GM18526 (cell line): ENCODE measurements around the gene KRT84.

Experiments
- POLR2A ChIP-seq: IDR thresholded peaks from 3 replicates; pipeline ENCODE4 v1.6.1; 2011; ENCODE audit not compliant: insufficient read length; ENCODE audit errors: extremely low read depth

The KRT84 gene

DNA sequence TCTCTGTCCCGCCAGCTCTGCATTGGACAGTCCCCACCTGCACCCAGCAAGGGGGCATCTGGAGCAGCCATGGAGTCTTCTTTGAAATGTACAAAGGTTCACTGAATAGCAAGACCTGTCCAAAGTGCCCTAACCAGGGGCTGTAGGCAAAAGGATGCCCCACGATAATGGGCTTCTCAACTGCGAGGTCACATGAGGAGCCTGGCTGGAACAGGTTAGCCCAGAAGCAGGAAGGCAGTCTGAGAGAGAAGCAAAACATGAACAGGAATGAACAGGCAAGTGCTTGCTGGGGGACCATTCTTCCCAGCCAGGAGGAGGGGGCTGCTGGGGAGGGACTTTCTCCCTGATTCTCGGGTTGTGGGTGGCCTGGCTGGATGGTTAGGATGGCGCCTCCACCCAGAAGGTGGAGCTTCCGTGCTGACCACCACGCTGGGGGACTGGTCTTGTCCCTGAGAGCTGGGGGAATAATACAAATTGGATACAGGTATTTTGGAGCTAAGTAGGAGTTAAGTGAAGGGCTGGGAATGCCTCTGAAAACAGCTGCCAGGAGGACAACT lies 25.3 kb downstream of the KRT84 start:
- TF ChIP-seq POLR2A: no peak

DNA sequence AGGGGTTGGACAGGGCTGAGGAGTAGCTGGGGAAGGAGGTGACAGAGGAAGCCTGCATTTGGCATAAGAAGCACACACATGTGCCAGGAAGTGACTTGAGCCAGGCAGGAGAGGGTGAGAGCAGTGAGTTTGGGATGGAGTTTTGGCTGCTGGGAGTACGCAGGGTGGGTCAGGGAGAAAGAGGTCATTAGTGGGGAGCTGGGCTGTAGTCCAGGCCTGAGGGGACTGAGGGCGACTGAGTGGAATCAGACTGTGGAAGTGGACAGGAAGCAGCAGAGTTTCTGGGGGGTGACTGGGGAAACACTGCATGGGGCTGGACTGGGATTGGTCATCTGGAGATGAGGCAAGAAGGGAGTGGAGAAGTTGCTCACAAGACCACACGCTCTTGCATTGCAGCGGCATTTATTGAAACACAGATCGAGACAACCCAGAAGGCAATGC lies 25.8 kb downstream of the KRT84 start:
- no peak for TF ChIP-seq POLR2A

GRCh38 chr12:52358575-52359350 lies 26.7 kb downstream of the KRT84 start:
- no peak for TF ChIP-seq POLR2A

GRCh38 chr12:52356762-52357580 lies 28.5 kb downstream of the KRT84 start:
- no peak for TF ChIP-seq POLR2A

GRCh38 chr12:52356031-52356761 lies 29.3 kb downstream of the KRT84 start:
- no peak for TF ChIP-seq POLR2A

- no peak for TF ChIP-seq POLR2A
These were observed 30.3 kb downstream of the KRT84 start for GRCh38 chr12:52355176-52355575.

DNA sequence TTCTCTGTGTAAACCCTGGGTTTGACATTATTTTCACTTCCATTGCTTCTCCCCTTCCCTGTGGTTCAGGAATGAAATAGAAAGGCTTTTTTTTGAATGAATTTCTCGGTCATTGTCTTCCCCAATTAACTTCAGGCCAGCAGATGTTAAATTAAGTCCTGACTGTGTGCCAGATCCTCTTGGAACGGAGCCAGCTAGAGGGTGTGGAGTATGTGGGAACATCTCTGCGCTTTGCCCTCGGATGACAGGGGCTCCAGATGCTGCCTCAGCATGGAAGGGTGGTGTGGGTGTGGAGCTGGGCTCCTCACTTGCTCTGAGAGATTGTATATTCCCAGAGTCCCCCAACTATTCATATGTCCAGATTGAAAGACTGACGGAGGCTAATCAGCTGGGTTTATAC lies 31.3 kb downstream of the KRT84 start:
- TF ChIP-seq POLR2A: no peak

DNA sequence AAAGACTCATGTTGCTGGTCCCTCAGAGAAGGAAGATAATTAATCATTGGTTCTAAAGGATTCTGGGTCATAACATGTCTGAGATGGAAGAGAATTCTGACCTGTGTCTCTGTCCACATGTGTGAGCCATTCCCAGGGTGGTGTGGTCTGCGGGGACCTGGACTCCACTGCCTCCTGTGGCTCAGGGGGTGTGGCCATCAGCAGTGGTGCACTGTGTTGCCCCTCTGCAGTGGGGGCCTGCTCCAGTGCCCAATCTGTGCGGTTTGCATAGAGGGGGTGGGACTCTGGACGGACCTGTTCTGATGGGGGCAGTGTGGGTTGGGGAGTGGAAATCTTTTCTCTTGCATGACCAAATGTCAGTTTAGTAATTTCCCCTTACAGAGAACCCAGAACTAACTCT lies 31.7 kb downstream of the KRT84 start:
- no peak for TF ChIP-seq POLR2A

DNA sequence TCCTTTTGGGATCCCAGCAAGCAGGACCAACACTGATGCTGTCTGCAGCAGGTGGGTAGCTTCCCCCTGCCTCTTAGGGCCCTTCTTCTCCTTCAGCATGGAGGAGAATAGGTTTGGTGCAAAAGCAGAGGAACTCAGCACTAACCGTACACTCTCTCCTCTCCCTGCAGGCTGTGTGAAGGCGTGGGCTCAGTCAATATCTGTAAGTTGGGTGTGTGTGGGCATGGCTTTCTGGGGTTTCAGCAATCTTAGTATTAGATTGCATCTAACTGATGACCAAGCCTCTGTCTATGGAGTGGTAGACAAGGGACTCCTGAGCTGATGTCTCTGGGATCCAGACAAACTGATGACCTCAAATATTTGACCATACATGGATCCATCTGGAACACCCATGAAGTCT lies 32.5 kb downstream of the KRT84 start:
- TF ChIP-seq POLR2A: no peak

GRCh38 chr12:52351196-52352059 lies 34.0 kb downstream of the KRT84 start:
- no peak for TF ChIP-seq POLR2A

- no peak for TF ChIP-seq POLR2A
These were observed 34.7 kb downstream of the KRT84 start for GRCh38 chr12:52350786-52351185.

DNA sequence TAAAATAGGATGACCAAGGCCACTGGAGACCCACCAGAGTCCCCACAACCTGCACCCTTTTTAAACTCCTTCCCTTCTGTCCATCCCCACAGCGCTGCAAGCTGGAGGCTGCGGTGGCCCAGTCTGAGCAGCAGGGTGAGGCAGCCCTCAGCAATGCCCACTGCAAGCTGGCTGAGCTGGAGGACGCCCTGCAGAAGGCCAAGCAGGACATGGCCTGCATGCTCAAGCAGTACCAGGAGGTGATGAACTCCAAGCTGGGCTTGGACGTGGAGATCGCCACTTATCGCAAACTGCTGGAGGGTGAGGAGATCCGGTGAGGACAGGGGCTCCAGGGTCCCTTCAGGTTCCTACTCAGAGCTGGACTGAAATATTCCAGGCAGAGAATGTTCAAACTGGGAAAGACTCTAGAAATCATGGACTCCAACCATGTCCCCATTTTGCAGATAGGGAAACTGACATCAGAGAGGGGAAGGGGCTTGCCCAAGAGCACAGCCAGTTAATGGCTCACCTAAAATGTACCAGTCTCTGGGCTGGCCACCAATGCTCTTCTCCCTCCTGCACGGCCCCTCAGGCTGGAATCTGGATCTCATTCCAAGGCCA lies 35.3 kb downstream of the KRT84 start:
- no peak for TF ChIP-seq POLR2A

GRCh38 chr12:52349196-52349595 lies 36.3 kb downstream of the KRT84 start:
- no peak for TF ChIP-seq POLR2A

GRCh38 chr12:52347551-52348510 lies 37.6 kb downstream of the KRT84 start:
- TF ChIP-seq POLR2A: no peak
